ENCODE data around the gene APP.

- TF ChIP-seq CTCF (IDR thresholded peaks at IDR 0.05) (no peak), EZH2phosphoT487 (IDR thresholded peaks at IDR 0.05) (no peak)
Measured at GRCh38 chr21:25888711-25889110, 281.9 kb downstream of the APP start.

Measured in neural progenitor cell (in vitro differentiated cells).